GM12878 (cell line): ENCODE results near the gene OPRL1. TPM values are rescaled to one million over a fixed set of nuclear protein-coding genes. Genes with fewer than 3 reads are reported as not detected.

Experiments
- ATAC-seq: fragments of 200-7000 bp; cut with Tn5 transposase; 3 replicates; pipeline ENCODE4 v1.9.1; 2020; ENCODE audit warnings: mild to moderate bottlenecking, moderate library complexity
- BruUV-seq: library from RNA; stranded (reverse); fragments of 400-500 nt; replicated peaks from 2 replicates; lab custom pipeline; 2021; lab: Mats Ljungman, UMichigan
- CTCF ChIA-PET: fragments of 300-600 bp; sonication (Branson Sonifier 250); formaldehyde crosslinking; extraction: SDS; loops from one replicate; lab custom pipeline; 2021; ENCODE audit warnings: inconsistent platforms; lab: Yijun Ruan, JAX
- POLR2A ChIA-PET: fragments of 350-600 bp; formaldehyde crosslinking; extraction: SDS; loops from one replicate; lab custom pipeline; 2021; ENCODE audit warnings: inconsistent platforms; lab: Charles Lee
- RAD21 ChIA-PET: fragments of 300-600 bp; sonication (Branson Sonifier 250); formaldehyde crosslinking; loops from one replicate; lab custom pipeline; 2023; ENCODE audit warnings: antibody characterized with exemption; ENCODE audit not compliant: unreplicated experiment; lab: Charles Lee
- SMC1A ChIA-PET: fragments of 300-600 bp; sonication (Branson Sonifier 250); formaldehyde crosslinking; loops from one replicate; lab custom pipeline; 2023; ENCODE audit not compliant: unreplicated experiment, uncharacterized antibody; lab: Charles Lee
- DNase-seq: peaks from one replicate; pipeline ENCODE4 v3.0.0-alpha.2; 2011; ENCODE audit warnings: low read depth, low spot score
- FAIRE-seq: peaks from 3 replicates; lab custom pipeline; 2011; peaks lifted over from hg19 to GRCh38; lab: Jason Lieb, UNC
- H2AFZ ChIP-seq: 2 replicates; pipeline ENCODE4 v1.6.0; 2011; ENCODE audit warnings: low read depth, low read length, control low read depth; ENCODE audit not compliant: control insufficient read depth
- H3K27ac ChIP-seq: 2 replicates; pipeline ENCODE4 v1.5.1; 2011; ENCODE audit warnings: control low read depth; ENCODE audit not compliant: control insufficient read depth, insufficient read depth
- H3K27me3 ChIP-seq, 2 experiments: replicated peaks in 1 of 2; 2 replicates each; pipeline versions ENCODE4 v1.6.0 to v1.6.1; 2011; ENCODE audit warnings: low read length in 1 of 2; ENCODE audit not compliant: control insufficient read depth in 2 of 2, insufficient read depth in 2 of 2
- H3K36me3 ChIP-seq, 2 experiments: 2 replicates each; pipeline ENCODE4 v1.5.1; 2011; ENCODE audit warnings: low read length in 1 of 2; ENCODE audit not compliant: control insufficient read depth in 2 of 2, insufficient read depth in 2 of 2
- H3K4me1 ChIP-seq: 2 replicates; pipeline ENCODE4 v1.6.1; 2011; ENCODE audit warnings: mild to moderate bottlenecking, low read length, moderate library complexity, mixed read lengths; ENCODE audit not compliant: control insufficient read depth, insufficient read depth
- H3K4me2 ChIP-seq: 2 replicates; pipeline ENCODE4 v1.6.0; 2011; ENCODE audit warnings: control low read depth; ENCODE audit not compliant: control insufficient read depth, insufficient read depth
- H3K4me3 ChIP-seq: fragments of 200-600 bp; sonication (generic); 2 replicates; pipeline ENCODE4 v1.5.1; 2016
- H3K79me2 ChIP-seq: 2 replicates; pipeline ENCODE4 v1.6.0; 2011; ENCODE audit warnings: low read length; ENCODE audit not compliant: control insufficient read depth, insufficient read depth
- H3K9ac ChIP-seq: 2 replicates; pipeline ENCODE4 v1.8.0; 2011; ENCODE audit warnings: low read length, control low read depth, mixed read lengths; ENCODE audit not compliant: control insufficient read depth, insufficient read depth
- H3K9me3 ChIP-seq: replicated peaks from 3 replicates; pipeline ENCODE4 v1.5.1; 2011; ENCODE audit warnings: mild to moderate bottlenecking, low read length; ENCODE audit not compliant: control insufficient read depth, insufficient read depth
- H4K20me1 ChIP-seq: 2 replicates; pipeline ENCODE4 v1.6.0; 2011; ENCODE audit not compliant: control insufficient read depth, insufficient read depth
- BRCA1 ChIP-seq: IDR thresholded peaks from 2 replicates; pipeline ENCODE4 v1.6.1; 2011; ENCODE audit warnings: low read depth, low read length, improper control_type of control experiment
- CREM ChIP-seq: IDR thresholded peaks from 2 replicates; pipeline ENCODE4 v1.6.1; 2014; ENCODE audit warnings: antibody characterized with exemption, low read depth
- EP300 ChIP-seq, 2 experiments: fragments of 150-350 bp in 1 of 2; IDR thresholded peaks; 2 replicates each; pipeline ENCODE4 v1.6.1; 2011 to 2012; ENCODE audit warnings: low read depth in 2 of 2, low read length in 2 of 2, borderline replicate concordance in 1 of 2, improper control_type of control experiment in 1 of 2, inconsistent platforms in 1 of 2; ENCODE audit not compliant: control insufficient read depth in 1 of 2
- GABPA ChIP-seq: IDR thresholded peaks from 2 replicates; pipeline ENCODE4 v1.6.1; 2014; ENCODE audit warnings: antibody characterized with exemption, low read depth, mild to moderate bottlenecking, inconsistent platforms
- PKNOX1 ChIP-seq: fragments of 450-650 bp; IDR thresholded peaks from 2 replicates; pipeline ENCODE4 v1.6.1; 2016; ENCODE audit warnings: mild to moderate bottlenecking
- POLR2A ChIP-seq: IDR thresholded peaks from 2 replicates; pipeline ENCODE4 v1.6.1; 2011; ENCODE audit warnings: low read depth, mild to moderate bottlenecking, low read length
- POLR2AphosphoS5 ChIP-seq: IDR thresholded peaks from 2 replicates; pipeline ENCODE4 v1.6.1; 2011; ENCODE audit warnings: mild to moderate bottlenecking, low read length, inconsistent platforms
- WGBS: methylation state at CpG from one replicate; pipeline ENCODE4 v1.1.6; 2016; ENCODE audit warnings: low lambda C conversion rate; ENCODE audit not compliant: insufficient replicate concordance, insufficient coverage; ENCODE audit errors: missing lambda C conversion rate; 5-methylcytosine and 5-hydroxymethylcytosine counted together
- in situ Hi-C: fragments of 300-500 bp; cut with MboI; formaldehyde crosslinking; loops from 9 replicates; pipeline ENCODE4 v1.14.3; 2018; ENCODE audit warnings: mixed read lengths
- intact Hi-C: fragments of 100-400 bp; cut with micrococcal nuclease; formaldehyde crosslinking; loops from one replicate; pipeline ENCODE4 v1.14.2; 2022; ENCODE audit not compliant: unreplicated experiment
- polyA plus RNA-seq, 11 experiments: library from polyadenylated mRNA; depleted of rRNA in 4 of 11; unstranded in 6 of 11; stranded (reverse) in 5 of 11; fragments of >200 nt; fragmentation: Nextera tagmentation in 4 of 11; fragmentation: Illumina TruSeq in 1 of 11; extraction: Ambion mirVana in 4 of 11; extraction: Trizol in 1 of 11; gene quantifications; 1 replicate in 1 of 11; 2 replicates in 10 of 11; pipeline versions ENCODE4 v1.2.1 to v1.2.3, GENCODE V29; 2011 to 2016; ENCODE audit warnings: inconsistent platforms in 2 of 11, missing spikeins in 2 of 11, low read depth in 1 of 11
- total RNA-seq, 4 experiments: library from RNA; depleted of rRNA in 3 of 4; stranded (reverse); fragments of >200 nt in 3 of 4; fragmentation: Illumina TruSeq in 1 of 4; extraction: Trizol in 1 of 4; gene quantifications; 2 replicates each; pipeline versions ENCODE4 v1.2.1 to v1.2.3, GENCODE V29; 2013 to 2021

OPRL1 gene
- total and polyA plus RNA-seq, 10 of the 15 experiments (the other 5 are each of a cell fraction or from before 2014, with no cell fraction given), result 0.04 to 0.41 (median 0.24) TPM; not detected in 1

- H3K79me2 ChIP-seq, result no peaks in the 10 kb centered on the region
- no TSS peak for BruUV-seq
- TF ChIP-seq POLR2A (no peak), EP300 (IDR thresholded peaks at IDR 0.05; ENCODE audit: borderline replicate concordance in 1 of 2, control insufficient read depth in 1 of 2, low read depth in 2 of 2, low read length in 2 of 2) (no peak), POLR2AphosphoS5 (no peak), PKNOX1 (no peak), CREM (no peak), BRCA1 (no peak), GABPA (no peak)
- TF ChIP-seq, all 136 proteins: peak for 0
- Histone ChIP-seq H4K20me1 (no peaks in the 10 kb centered on the region), H3K27me3 (peaks cover 0 to 3% of the 10 kb centered on the region in 2 experiments; a peak in 1 of 4 replicates), H3K36me3 (no peaks in the 10 kb centered on the region), H3K4me3 (no peak overlapping the region), H3K9ac (no peak overlapping the region), H3K9me3 (no peaks in the 10 kb centered on the region), H3K4me1 (peaks cover 5% of the 10 kb centered on the region), H2AFZ (no peak overlapping the region), H3K4me2 (no peak overlapping the region), H3K27ac (no peak overlapping the region)
- 57% methylated on average over 21 of the region's 21 CpGs for WGBS
- RAD21 ChIA-PET, result interaction anchor here (1.1 to 1.7 kb wide), 2 partner anchors 35 to 38 kb away, joined by 4 to 6 read pairs; no protein-coding TSS in a partner anchor
- intact Hi-C loops (no loop called here), in situ Hi-C loops (no loop called here)
- FAIRE-seq, result no peak
- POLR2A ChIA-PET, result interaction anchor here (0.6 to 1.0 kb wide), 2 partner anchors 32 to 588 kb away, joined by 3 read pairs; no protein-coding TSS in a partner anchor
- no peak for ATAC-seq
- DNase-seq, result no peak
- CTCF ChIA-PET, result interaction anchor here (1.2 to 2.8 kb wide), 2 partner anchors 32 to 58 kb away, joined by 3 to 12 read pairs; partner anchors contain the start of gene LKAAEAR1
- SMC1A ChIA-PET, result interaction anchor here (0.6 kb wide), 1 partner anchor 126 kb away, joined by 3 read pairs; no protein-coding TSS in a partner anchor
These were observed 36.1 kb downstream of the OPRL1 start for GRCh38 chr20:64116016-64116415.
